ENCODE data around the gene MIPOL1.

DNA sequence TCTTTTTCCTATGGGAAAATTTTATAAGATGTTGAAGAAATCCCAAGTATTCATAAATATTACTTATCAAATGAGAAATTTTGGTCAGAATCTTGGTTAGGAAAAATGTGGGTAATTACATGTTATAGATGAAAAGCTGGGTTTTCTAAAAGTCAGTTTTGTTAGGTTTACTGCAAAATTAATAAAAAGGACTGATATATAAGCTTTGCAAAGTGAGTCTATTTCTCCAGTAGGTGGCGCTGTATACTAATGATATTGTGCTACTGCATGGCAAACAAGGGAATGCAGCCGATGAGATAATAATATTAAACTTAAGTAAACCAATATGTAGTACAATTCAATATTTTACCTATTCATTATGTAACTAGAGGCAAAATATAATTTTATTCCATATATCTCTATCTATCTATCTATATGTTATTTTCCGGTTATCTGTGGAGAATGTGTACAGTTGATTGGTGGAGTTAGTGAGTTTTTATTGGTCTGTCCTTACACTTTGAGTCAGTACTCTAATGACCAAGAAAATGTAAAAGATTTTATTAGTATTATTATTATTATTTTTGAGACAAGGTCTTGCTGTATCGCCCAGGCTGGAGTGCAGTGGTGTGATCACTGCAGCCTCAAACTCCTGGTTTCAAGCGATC lies 32.9 kb downstream of the MIPOL1 start:
- TF ChIP-seq, protein P1, sequence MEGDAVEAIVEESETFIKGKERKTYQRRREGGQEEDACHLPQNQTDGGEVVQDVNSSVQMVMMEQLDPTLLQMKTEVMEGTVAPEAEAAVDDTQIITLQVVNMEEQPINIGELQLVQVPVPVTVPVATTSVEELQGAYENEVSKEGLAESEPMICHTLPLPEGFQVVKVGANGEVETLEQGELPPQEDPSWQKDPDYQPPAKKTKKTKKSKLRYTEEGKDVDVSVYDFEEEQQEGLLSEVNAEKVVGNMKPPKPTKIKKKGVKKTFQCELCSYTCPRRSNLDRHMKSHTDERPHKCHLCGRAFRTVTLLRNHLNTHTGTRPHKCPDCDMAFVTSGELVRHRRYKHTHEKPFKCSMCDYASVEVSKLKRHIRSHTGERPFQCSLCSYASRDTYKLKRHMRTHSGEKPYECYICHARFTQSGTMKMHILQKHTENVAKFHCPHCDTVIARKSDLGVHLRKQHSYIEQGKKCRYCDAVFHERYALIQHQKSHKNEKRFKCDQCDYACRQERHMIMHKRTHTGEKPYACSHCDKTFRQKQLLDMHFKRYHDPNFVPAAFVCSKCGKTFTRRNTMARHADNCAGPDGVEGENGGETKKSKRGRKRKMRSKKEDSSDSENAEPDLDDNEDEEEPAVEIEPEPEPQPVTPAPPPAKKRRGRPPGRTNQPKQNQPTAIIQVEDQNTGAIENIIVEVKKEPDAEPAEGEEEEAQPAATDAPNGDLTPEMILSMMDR (IDR thresholded peaks at IDR 0.05) = peak; percentile 54 to 87 (median 76)
- TF ChIP-seq POLR2A (IDR thresholded peaks at IDR 0.05) (no peak), POLR2AphosphoS5 (IDR thresholded peaks at IDR 0.05) (no peak)
